Glutamatergic neuron (in vitro differentiated cells): ENCODE results near the gene C3orf22. TPM values are rescaled to one million over a fixed set of nuclear protein-coding genes. Genes with fewer than 3 reads are reported as not detected.

ENCODE experiments used
- DNase-seq: peaks from one replicate; pipeline ENCODE4 v3.0.0; 2022
- H3K27ac Mint-ChIP-seq: one replicate; pipeline ENCODE4 v1.8.0; 2020; ENCODE audit warnings: mild to moderate bottlenecking, mixed read lengths, inconsistent platforms; ENCODE audit not compliant: unreplicated experiment
- H3K27me3 Mint-ChIP-seq: one replicate; pipeline ENCODE4 v1.8.0; 2020; ENCODE audit warnings: mild to moderate bottlenecking, moderate library complexity, mixed read lengths, inconsistent platforms; ENCODE audit not compliant: unreplicated experiment
- H3K36me3 Mint-ChIP-seq: one replicate; pipeline ENCODE4 v1.8.0; 2020; ENCODE audit warnings: mild to moderate bottlenecking, mixed read lengths, inconsistent platforms; ENCODE audit not compliant: unreplicated experiment
- H3K4me1 Mint-ChIP-seq: one replicate; pipeline ENCODE4 v1.8.0; 2020; ENCODE audit warnings: mild to moderate bottlenecking, low read depth, mixed read lengths, inconsistent platforms; ENCODE audit not compliant: unreplicated experiment
- H3K4me3 Mint-ChIP-seq: one replicate; pipeline ENCODE4 v1.8.0; 2020; ENCODE audit warnings: mild to moderate bottlenecking, mixed read lengths, inconsistent platforms; ENCODE audit not compliant: unreplicated experiment
- H3K9me3 Mint-ChIP-seq: one replicate; pipeline ENCODE4 v1.8.0; 2020; ENCODE audit warnings: mild to moderate bottlenecking, moderate library complexity, mixed read lengths, inconsistent platforms; ENCODE audit not compliant: unreplicated experiment
- CTCF ChIP-seq: fragments of 200-600 bp; sonication (generic); IDR thresholded peaks from one replicate; pipeline ENCODE4 v1.5.0; 2021; ENCODE audit not compliant: partially characterized antibody, unreplicated experiment
- total RNA-seq: library from RNA; stranded (reverse); fragmentation: NEBNext Ultra II Directional; extraction: Animal tissue kit (Norgen Biotek cat#: 25700); gene quantifications from one replicate; pipeline ENCODE4 v1.2.1, GENCODE V29; 2021; ENCODE audit not compliant: unreplicated experiment

C3orf22 gene
- total RNA-seq, 1 donor from 2014 or later = not detected

- no peak overlapping the region for H3K4me3 Mint-ChIP-seq
- no peaks in the 10 kb centered on the region for H3K9me3 Mint-ChIP-seq
- H3K27ac Mint-ChIP-seq = no peak overlapping the region
- DNase-seq = peak; percentile 80
- peaks cover 9% of the 10 kb centered on the region for H3K27me3 Mint-ChIP-seq
- no peaks in the 10 kb centered on the region for H3K36me3 Mint-ChIP-seq
- peak; percentile 98 for TF ChIP-seq CTCF
- H3K4me1 Mint-ChIP-seq = peaks cover 8% of the 10 kb centered on the region
Observed at GRCh38 chr3:126522363-126522788, 36.4 kb downstream of the C3orf22 start.

GRCh38 chr3:126521122-126521891, 37.4 kb downstream of the C3orf22 start:
- peaks cover 12% of the 10 kb centered on the region for H3K27me3 Mint-ChIP-seq
- H3K4me3 Mint-ChIP-seq = no peak overlapping the region

GRCh38 chr3:126519506-126520455, 39.0 kb downstream of the C3orf22 start:
- H3K27ac Mint-ChIP-seq = no peak overlapping the region
- no peaks in the 10 kb centered on the region for H3K36me3 Mint-ChIP-seq
- H3K27me3 Mint-ChIP-seq = peaks cover 10% of the 10 kb centered on the region

More at GRCh38 chr3:126521122-126521891, 37.4 kb downstream of the C3orf22 start:
- H3K27ac Mint-ChIP-seq = no peak overlapping the region
- H3K4me1 Mint-ChIP-seq = peaks cover 8% of the 10 kb centered on the region
- no peak for TF ChIP-seq CTCF
- DNase-seq = peak; percentile 16
- H3K9me3 Mint-ChIP-seq = no peaks in the 10 kb centered on the region
- no peaks in the 10 kb centered on the region for H3K36me3 Mint-ChIP-seq

GRCh38 chr3:126518779-126519177, 40.0 kb downstream of the C3orf22 start:
- Mint-ChIP-seq H3K27me3 (peaks cover 14% of the 10 kb centered on the region), H3K36me3 (no peaks in the 10 kb centered on the region), H3K9me3 (peaks cover 4% of the 10 kb centered on the region), H3K27ac (no peak overlapping the region), H3K4me1 (peaks cover 8% of the 10 kb centered on the region), H3K4me3 (no peak overlapping the region)
- no peak for TF ChIP-seq CTCF
- DNase-seq = no peak

More at GRCh38 chr3:126519506-126520455, 39.0 kb downstream of the C3orf22 start:
- peak; percentile 7 for DNase-seq
- H3K9me3 Mint-ChIP-seq = no peaks in the 10 kb centered on the region
- H3K4me1 Mint-ChIP-seq = peaks cover 8% of the 10 kb centered on the region
- TF ChIP-seq CTCF = no peak
- no peak overlapping the region for H3K4me3 Mint-ChIP-seq
